LNCAP (cell line): Measurements from ENCODE around the gene GABPB2.

Experiments
- CTCF ChIP-seq: fragments of 450-650 bp; IDR thresholded peaks from 2 replicates; pipeline ENCODE4 v1.5.1; 2017; ENCODE audit warnings: mild to moderate bottlenecking

Gene GABPB2

GRCh38 chr1:151039521-151039920, 31.0 kb upstream of the GABPB2 start:
- no peak for TF ChIP-seq CTCF

GRCh38 chr1:151043163-151043562, 27.4 kb upstream of the GABPB2 start:
- TF ChIP-seq CTCF, result no peak

GRCh38 chr1:151047591-151047924, 23.0 kb upstream of the GABPB2 start, which contains the start of gene C1orf56:
C1orf56 (plus strand) TSS chr1:151047751; CDS start chr1:151047848, 97 bp downstream.
- no peak for TF ChIP-seq CTCF

DNA sequence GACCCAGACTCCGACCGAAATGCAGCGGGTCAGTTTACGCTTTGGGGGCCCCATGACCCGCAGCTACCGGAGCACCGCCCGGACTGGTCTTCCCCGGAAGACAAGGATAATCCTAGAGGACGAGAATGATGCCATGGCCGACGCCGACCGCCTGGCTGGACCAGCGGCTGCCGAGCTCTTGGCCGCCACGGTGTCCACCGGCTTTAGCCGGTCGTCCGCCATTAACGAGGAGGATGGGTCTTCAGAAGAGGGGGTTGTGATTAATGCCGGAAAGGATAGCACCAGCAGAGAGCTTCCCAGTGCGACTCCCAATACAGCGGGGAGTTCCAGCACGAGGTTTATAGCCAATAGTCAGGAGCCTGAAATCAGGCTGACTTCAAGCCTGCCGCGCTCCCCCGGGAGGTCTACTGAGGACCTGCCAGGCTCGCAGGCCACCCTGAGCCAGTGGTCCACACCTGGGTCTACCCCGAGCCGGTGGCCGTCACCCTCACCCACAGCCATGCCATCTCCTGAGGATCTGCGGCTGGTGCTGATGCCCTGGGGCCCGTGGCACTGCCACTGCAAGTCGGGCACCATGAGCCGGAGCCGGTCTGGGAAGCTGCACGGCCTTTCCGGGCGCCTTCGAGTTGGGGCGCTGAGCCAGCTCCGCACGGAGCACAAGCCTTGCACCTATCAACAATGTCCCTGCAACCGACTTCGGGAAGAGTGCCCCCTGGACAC, 22.5 kb upstream of the GABPB2 start:
- no peak for TF ChIP-seq CTCF

GRCh38 chr1:151048645-151049032, 21.9 kb upstream of the GABPB2 start:
- no peak for TF ChIP-seq CTCF

DNA sequence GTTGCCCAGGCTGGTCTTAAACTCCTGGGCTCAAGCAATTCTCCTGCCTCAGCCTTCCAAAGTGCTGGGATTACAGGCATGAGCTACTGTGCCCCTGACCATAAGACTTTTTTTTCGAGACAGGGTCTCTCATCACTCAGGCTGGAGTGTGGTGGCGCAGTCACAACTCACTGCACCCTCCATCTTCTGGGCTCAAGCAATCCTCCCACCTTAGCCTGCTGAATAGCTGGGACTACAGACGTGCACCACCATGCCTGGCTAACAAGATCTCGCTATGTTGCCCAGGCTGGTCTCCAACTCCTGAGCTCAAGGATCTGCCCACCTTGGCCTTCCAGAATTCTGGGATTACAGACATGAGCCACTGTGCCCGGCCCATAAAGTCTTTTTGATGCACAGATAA, 21.1 kb upstream of the GABPB2 start:
- TF ChIP-seq CTCF, result no peak

GRCh38 chr1:151050051-151050688, 20.4 kb upstream of the GABPB2 start:
- TF ChIP-seq CTCF, result no peak
